SK-N-SH (cell line): ENCODE data around the gene DNAH6. TPM values are rescaled to one million over a fixed set of nuclear protein-coding genes. Genes with fewer than 3 reads are reported as not detected.

Experiments used
- CTCF ChIA-PET: fragments of 300-600, 350-600 bp; formaldehyde crosslinking; extraction: SDS; loops from one replicate; lab custom pipeline; 2021; lab: Yijun Ruan, JAX
- POLR2A ChIA-PET: fragments of 350-600 bp; sonication (Branson Sonifier 250); formaldehyde crosslinking; extraction: SDS; loops from one replicate; lab custom pipeline; 2020; ENCODE audit warnings: antibody characterized with exemption, inconsistent platforms; lab: Yijun Ruan, JAX
- DNase-seq: peaks from one replicate; pipeline ENCODE4 v3.0.0; 2012
- H2AFZ ChIP-seq: fragments of 200-600 bp; sonication (generic); 2 replicates; pipeline ENCODE4 v1.8.1; 2016; ENCODE audit warnings: antibody characterized with exemption, mild to moderate bottlenecking, low read depth
- H3F3A ChIP-seq: fragments of 200-600 bp; sonication (generic); replicated peaks from 2 replicates; pipeline ENCODE3; 2016; ENCODE audit warnings: antibody characterized with exemption, mild to moderate bottlenecking; ENCODE audit not compliant: insufficient read depth
- H3K27ac ChIP-seq, 2 experiments: fragments of 200-500 bp in 1 of 2; fragments of 200-600 bp in 1 of 2; sonication (Bioruptor generic) in 1 of 2; sonication (generic), shearing (Covaris generic) in 1 of 2; 2 replicates each; pipeline versions ENCODE4 v1.5.1 to v1.6.1; 2014 to 2016; ENCODE audit warnings: low read depth in 2 of 2, inconsistent platforms in 1 of 2, low read length in 1 of 2, mild to moderate bottlenecking in 1 of 2, mixed read lengths in 1 of 2
- H3K27me3 ChIP-seq: fragments of 200-600 bp; sonication (generic), shearing (Covaris generic); 2 replicates; pipeline ENCODE4 v1.6.1; 2016; ENCODE audit warnings: mixed run types; ENCODE audit not compliant: insufficient read depth
- H3K36me3 ChIP-seq, 2 experiments: fragments of 200-500 bp in 1 of 2; fragments of 200-600 bp in 1 of 2; sonication (Bioruptor generic) in 1 of 2; sonication (generic) in 1 of 2; replicated peaks in 1 of 2; 2 replicates each; pipeline versions ENCODE3 to v1.5.1; 2014 to 2016; ENCODE audit warnings: low read length in 1 of 2, mild to moderate bottlenecking in 1 of 2; ENCODE audit not compliant: insufficient read depth in 2 of 2, control insufficient read depth in 1 of 2
- H3K4me1 ChIP-seq, 2 experiments: fragments of 200-500 bp in 1 of 2; fragments of 200-600 bp in 1 of 2; sonication (Bioruptor generic) in 1 of 2; sonication (generic), shearing (Covaris generic) in 1 of 2; 2 replicates each; pipeline versions ENCODE4 v1.5.1 to v1.6.1; 2014 to 2016; ENCODE audit warnings: low read depth in 1 of 2, low read length in 1 of 2, mixed run types in 1 of 2; ENCODE audit not compliant: insufficient read depth in 2 of 2, control insufficient read depth in 1 of 2
- H3K4me2 ChIP-seq: fragments of 200-600 bp; sonication (generic), shearing (Covaris generic); 2 replicates; pipeline ENCODE4 v1.6.1; 2017; ENCODE audit warnings: mixed run types
- H3K4me3 ChIP-seq, 2 experiments: fragments of 200-500 bp in 1 of 2; fragments of 200-600 bp in 1 of 2; sonication (Bioruptor generic) in 1 of 2; sonication (generic), shearing (Covaris generic) in 1 of 2; 2 replicates each; pipeline versions ENCODE4 v1.5.1 to v1.8.1; 2014 to 2016; ENCODE audit warnings: low read depth in 2 of 2, inconsistent platforms in 1 of 2, low read length in 1 of 2, mild to moderate bottlenecking in 1 of 2, mixed read lengths in 1 of 2, moderate library complexity in 1 of 2
- H3K79me2 ChIP-seq: fragments of 200-600 bp; sonication (generic); 2 replicates; pipeline ENCODE4 v1.8.1; 2017; ENCODE audit warnings: mild to moderate bottlenecking; ENCODE audit not compliant: insufficient read depth
- H3K9ac ChIP-seq: fragments of 200-600 bp; sonication (generic); 2 replicates; pipeline ENCODE4 v1.6.1; 2017; ENCODE audit warnings: mixed run types
- H3K9me2 ChIP-seq: fragments of 200-600 bp; sonication (generic); 2 replicates; pipeline ENCODE4 v1.6.1; 2017; ENCODE audit warnings: mixed run types
- H3K9me3 ChIP-seq: fragments of 200-600 bp; sonication (generic); 2 replicates; pipeline ENCODE4 v1.6.1; 2017; ENCODE audit warnings: mixed run types, mild to moderate bottlenecking, moderate library complexity
- H4K20me1 ChIP-seq: fragments of 200-600 bp; sonication (generic); 2 replicates; pipeline ENCODE4 v1.6.1; 2017; ENCODE audit warnings: mild to moderate bottlenecking, mixed run types; ENCODE audit not compliant: insufficient read depth
- EP300 ChIP-seq, 2 experiments: IDR thresholded peaks; 2 replicates each; pipeline versions ENCODE4 v1.4.0 to v1.6.1; 2012; ENCODE audit warnings: borderline replicate concordance in 1 of 2, low read depth in 1 of 2, low read length in 1 of 2
- FOXM1 ChIP-seq: IDR thresholded peaks from 2 replicates; pipeline ENCODE4 v1.4.0; 2012; ENCODE audit warnings: low read depth, mild to moderate bottlenecking
- GATA2 ChIP-seq: sonication (generic); formaldehyde crosslinking; IDR thresholded peaks from 2 replicates; pipeline ENCODE4 v1.5.0; 2020; ENCODE audit warnings: mild to moderate bottlenecking, missing genetic modification reagents
- IRF3 ChIP-seq: fragments of 150-350 bp; IDR thresholded peaks from 2 replicates; pipeline ENCODE4 v1.6.1; 2016; ENCODE audit warnings: mild to moderate bottlenecking, low read depth, low read length
- JUND ChIP-seq: IDR thresholded peaks from 2 replicates; pipeline ENCODE4 v1.4.0; 2012
- NFIC ChIP-seq: IDR thresholded peaks from 2 replicates; pipeline ENCODE4 v1.4.0; 2012; ENCODE audit warnings: borderline replicate concordance
- NRF1 ChIP-seq: IDR thresholded peaks from 2 replicates; pipeline ENCODE4 v1.6.1; 2012; ENCODE audit warnings: low read depth, mild to moderate bottlenecking, low read length
- PBX3 ChIP-seq: IDR thresholded peaks from 2 replicates; pipeline ENCODE4; 2012
- POLR2AphosphoS5 ChIP-seq: IDR thresholded peaks from 2 replicates; pipeline ENCODE4 v1.6.1; 2012; ENCODE audit warnings: low read depth, low read length
- RCOR1 ChIP-seq: fragments of 150-350 bp; IDR thresholded peaks from 2 replicates; pipeline ENCODE4 v1.6.1; 2017; ENCODE audit warnings: antibody characterized with exemption, low read length
- RFX5 ChIP-seq: IDR thresholded peaks from 2 replicates; pipeline ENCODE4 v1.6.1; 2012; ENCODE audit warnings: mild to moderate bottlenecking, improper control_type of control experiment, low read length
- SIN3A ChIP-seq: IDR thresholded peaks from 2 replicates; pipeline ENCODE4 v1.6.1; 2012; ENCODE audit warnings: low read depth, mild to moderate bottlenecking, low read length, moderate library complexity, borderline replicate concordance
- SMC3 ChIP-seq: IDR thresholded peaks from 2 replicates; pipeline ENCODE4 v1.6.1; 2012; ENCODE audit warnings: low read depth, low read length, improper control_type of control experiment
- TCF12 ChIP-seq: IDR thresholded peaks from 2 replicates; pipeline ENCODE4 v1.4.0; 2012
- TEAD4 ChIP-seq: IDR thresholded peaks from 2 replicates; pipeline ENCODE4 v1.4.0; 2012; ENCODE audit warnings: mild to moderate bottlenecking, borderline replicate concordance; ENCODE audit not compliant: insufficient read depth
- WGBS: methylation state at CpG from one replicate; pipeline ENCODE4 v1.1.6; 2017; ENCODE audit warnings: low lambda C conversion rate; 5-methylcytosine and 5-hydroxymethylcytosine counted together
- polyA plus RNA-seq, 3 experiments: library from polyadenylated mRNA; depleted of rRNA; stranded (reverse); fragments of >200 nt; gene quantifications; 2 replicates each; pipeline ENCODE4 v1.2.3, GENCODE V29; 2012
- TF ChIP-seq, protein P1 (sequence below): fragments of 200-600 bp; sonication (generic); IDR thresholded peaks from 2 replicates; pipeline ENCODE4 v1.6.1; 2017; ENCODE audit warnings: antibody characterized with exemption, mild to moderate bottlenecking, moderate library complexity

DNAH6 gene
- polyA plus RNA-seq, 1 of the 3 experiments (the other 2 are of a cell fraction), result 0.03 TPM

DNA sequence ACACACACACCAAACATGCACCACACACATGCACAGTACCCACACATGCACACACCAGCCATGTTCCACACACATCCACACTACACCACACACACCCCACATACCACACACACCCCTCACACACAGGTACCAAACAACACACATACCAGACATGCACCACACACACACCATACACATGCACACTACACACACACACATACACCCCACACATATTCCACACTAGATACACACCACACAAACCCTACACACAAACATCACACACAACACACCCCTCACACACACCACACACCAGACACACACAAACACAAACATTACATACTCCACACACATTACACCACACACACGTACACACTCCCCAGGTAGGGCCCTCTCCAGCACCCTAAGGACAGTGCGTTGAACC lies 313.4 kb downstream of the DNAH6 start:
- 38% methylated on average over 2 of the region's 2 CpGs for WGBS
- Histone ChIP-seq H3K9ac (no peak overlapping the region), H3K27me3 (peaks cover 11% of the 10 kb centered on the region; the same call in 1 of the 2 replicates), H2AFZ (no peak overlapping the region), H3K4me1 (no peaks in the 10 kb centered on the region), H3K9me3 (no peaks in the 10 kb centered on the region), H3K27ac (no peak overlapping the region), H3K4me2 (no peak overlapping the region), H4K20me1 (no peaks in the 10 kb centered on the region), H3K79me2 (no peaks in the 10 kb centered on the region), H3K4me3 (no peak overlapping the region), H3F3A (no peaks in the 10 kb centered on the region), H3K9me2 (no peaks in the 10 kb centered on the region), H3K36me3 (no peaks in the 10 kb centered on the region)
- ChIA-PET POLR2A (no interaction called here), CTCF (no interaction called here)
- TF ChIP-seq JUND (no peak), NFIC (no peak), TEAD4 (no peak), SMC3 (no peak), RCOR1 (no peak), POLR2AphosphoS5 (no peak), PBX3 (no peak), SIN3A (no peak), IRF3 (no peak), GATA2 (no peak), NRF1 (no peak), TCF12 (no peak), RFX5 (no peak), EP300 (IDR thresholded peaks at IDR 0.05; ENCODE audit: borderline replicate concordance in 1 of 2, low read depth in 1 of 2, low read length in 1 of 2) (no peak), FOXM1 (no peak)
- TF ChIP-seq, protein P1, sequence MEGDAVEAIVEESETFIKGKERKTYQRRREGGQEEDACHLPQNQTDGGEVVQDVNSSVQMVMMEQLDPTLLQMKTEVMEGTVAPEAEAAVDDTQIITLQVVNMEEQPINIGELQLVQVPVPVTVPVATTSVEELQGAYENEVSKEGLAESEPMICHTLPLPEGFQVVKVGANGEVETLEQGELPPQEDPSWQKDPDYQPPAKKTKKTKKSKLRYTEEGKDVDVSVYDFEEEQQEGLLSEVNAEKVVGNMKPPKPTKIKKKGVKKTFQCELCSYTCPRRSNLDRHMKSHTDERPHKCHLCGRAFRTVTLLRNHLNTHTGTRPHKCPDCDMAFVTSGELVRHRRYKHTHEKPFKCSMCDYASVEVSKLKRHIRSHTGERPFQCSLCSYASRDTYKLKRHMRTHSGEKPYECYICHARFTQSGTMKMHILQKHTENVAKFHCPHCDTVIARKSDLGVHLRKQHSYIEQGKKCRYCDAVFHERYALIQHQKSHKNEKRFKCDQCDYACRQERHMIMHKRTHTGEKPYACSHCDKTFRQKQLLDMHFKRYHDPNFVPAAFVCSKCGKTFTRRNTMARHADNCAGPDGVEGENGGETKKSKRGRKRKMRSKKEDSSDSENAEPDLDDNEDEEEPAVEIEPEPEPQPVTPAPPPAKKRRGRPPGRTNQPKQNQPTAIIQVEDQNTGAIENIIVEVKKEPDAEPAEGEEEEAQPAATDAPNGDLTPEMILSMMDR, result no peak
- no peak for DNase-seq

GRCh38 chr2:84830095-84830494 lies 313.8 kb downstream of the DNAH6 start:
- Histone ChIP-seq H3K4me3 (no peak overlapping the region), H3K27me3 (peaks cover 11% of the 10 kb centered on the region; the same call in 1 of the 2 replicates), H3F3A (no peaks in the 10 kb centered on the region), H3K9me3 (no peaks in the 10 kb centered on the region), H2AFZ (no peak overlapping the region), H3K79me2 (no peaks in the 10 kb centered on the region), H3K9me2 (no peaks in the 10 kb centered on the region), H3K36me3 (no peaks in the 10 kb centered on the region), H3K4me1 (no peaks in the 10 kb centered on the region), H4K20me1 (no peaks in the 10 kb centered on the region), H3K27ac (no peak overlapping the region), H3K9ac (no peak overlapping the region), H3K4me2 (no peak overlapping the region)
- WGBS, result 66% methylated on average over 11 of the region's 11 CpGs
- no peak for DNase-seq
- TF ChIP-seq POLR2AphosphoS5 (no peak), EP300 (IDR thresholded peaks at IDR 0.05; ENCODE audit: borderline replicate concordance in 1 of 2, low read depth in 1 of 2, low read length in 1 of 2) (no peak)
- ChIA-PET POLR2A (no interaction called here), CTCF (no interaction called here)
